ENCODE data around the gene CALB2. TPM values are rescaled to one million over a fixed set of nuclear protein-coding genes. Genes with fewer than 3 reads are reported as not detected.

Gene CALB2
- polyA plus RNA-seq, 1 experiment, result 2.9 TPM

DNA sequence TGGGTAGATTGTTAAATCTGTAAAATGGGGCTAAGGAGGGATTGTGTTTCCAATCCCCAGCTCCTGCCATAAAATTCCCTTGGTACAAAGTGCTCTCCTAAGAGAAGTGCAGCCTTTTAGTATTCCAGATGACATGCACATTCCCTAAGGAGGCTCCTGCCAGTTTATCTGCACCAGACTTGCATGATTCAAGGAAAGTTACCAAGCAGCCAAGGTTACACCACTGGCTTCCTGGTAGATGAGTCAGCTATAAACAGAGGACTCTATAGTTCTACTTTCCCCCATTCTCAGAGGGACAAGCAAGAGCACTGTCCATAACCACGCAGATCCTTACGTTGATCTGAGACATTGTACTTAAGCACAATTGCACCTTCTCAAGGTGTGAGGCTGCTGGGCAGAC, 1.9 kb downstream of the CALB2 start:
- Histone ChIP-seq H3K4me3 (ENCODE audit: low read depth, low read length) (no peak overlapping the region), H3K9me3 (ENCODE audit: control insufficient read depth, insufficient read depth, low read length) (no peaks in the 10 kb centered on the region; the same call in 1 of the 2 replicates), H3K27me3 (ENCODE audit: control insufficient read depth, insufficient read depth, low read length) (peaks cover 11% of the 10 kb centered on the region), H3K27ac (ENCODE audit: low read depth, low read length) (no peak overlapping the region)
- ChIA-PET CTCF (interaction anchor here (0.6 to 1.3 kb wide), 2 partner anchors 10 to 41 kb away, joined by 3 to 4 read pairs; no protein-coding TSS in a partner anchor), POLR2A (no interaction called here)
- no peak for TF ChIP-seq CTCF (IDR thresholded peaks at IDR 0.05; ENCODE audit: low read depth, low read length)
- peak; percentile 83 for DNase-seq (ENCODE audit: low read depth, low spot score)

DNA sequence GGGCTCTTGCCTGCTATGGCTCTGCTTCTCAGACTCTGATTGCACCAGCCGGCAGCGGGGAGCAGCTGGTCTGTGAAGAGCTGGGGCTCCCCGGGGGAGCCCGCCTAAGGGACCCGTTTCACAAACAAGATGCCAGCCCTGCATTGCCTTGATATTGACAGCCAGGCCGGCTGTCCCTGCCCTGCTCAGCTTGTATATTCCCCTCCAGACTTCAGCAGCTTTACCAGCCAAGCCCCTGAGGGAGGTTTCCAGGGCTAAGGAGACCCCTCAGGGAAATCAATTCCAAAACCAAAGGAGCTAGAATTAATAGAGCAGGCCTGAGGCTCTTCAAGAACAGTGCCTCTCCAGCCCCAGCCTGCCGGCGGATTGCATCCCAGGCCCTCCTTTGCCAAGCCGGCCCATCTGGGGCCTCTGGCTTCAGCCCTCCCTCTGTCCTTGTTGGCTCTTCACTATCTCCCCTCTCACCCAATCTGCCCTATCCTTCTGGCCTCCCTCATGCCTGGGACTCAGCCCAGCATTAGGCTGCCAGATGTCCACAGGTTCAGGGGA, 5.7 kb downstream of the CALB2 start:
- no peaks in the 10 kb centered on the region; the same call in 1 of the 2 replicates for H3K9me3 ChIP-seq (ENCODE audit: control insufficient read depth, insufficient read depth, low read length)
- no peak overlapping the region for H3K27ac ChIP-seq (ENCODE audit: low read depth, low read length)
- ChIA-PET POLR2A (no interaction called here), CTCF (no interaction called here)
- H3K27me3 ChIP-seq (ENCODE audit: control insufficient read depth, insufficient read depth, low read length), result peaks cover 5% of the 10 kb centered on the region
- TF ChIP-seq CTCF (IDR thresholded peaks at IDR 0.05; ENCODE audit: low read depth, low read length), result no peak
- DNase-seq (ENCODE audit: low read depth, low spot score), result no peak
- no peak overlapping the region for H3K4me3 ChIP-seq (ENCODE audit: low read depth, low read length)

GRCh38 chr16:71365021-71365420, 6.5 kb downstream of the CALB2 start:
- Histone ChIP-seq H3K27me3 (ENCODE audit: control insufficient read depth, insufficient read depth, low read length) (peaks cover 5% of the 10 kb centered on the region), H3K4me3 (ENCODE audit: low read depth, low read length) (no peak overlapping the region), H3K9me3 (ENCODE audit: control insufficient read depth, insufficient read depth, low read length) (no peaks in the 10 kb centered on the region; the same call in 1 of the 2 replicates), H3K27ac (ENCODE audit: low read depth, low read length) (no peak overlapping the region)
- no peak for TF ChIP-seq CTCF (IDR thresholded peaks at IDR 0.05; ENCODE audit: low read depth, low read length)
- POLR2A ChIA-PET, result no interaction called here
- CTCF ChIA-PET, result no interaction called here
- DNase-seq (ENCODE audit: low read depth, low spot score), result no peak

DNA sequence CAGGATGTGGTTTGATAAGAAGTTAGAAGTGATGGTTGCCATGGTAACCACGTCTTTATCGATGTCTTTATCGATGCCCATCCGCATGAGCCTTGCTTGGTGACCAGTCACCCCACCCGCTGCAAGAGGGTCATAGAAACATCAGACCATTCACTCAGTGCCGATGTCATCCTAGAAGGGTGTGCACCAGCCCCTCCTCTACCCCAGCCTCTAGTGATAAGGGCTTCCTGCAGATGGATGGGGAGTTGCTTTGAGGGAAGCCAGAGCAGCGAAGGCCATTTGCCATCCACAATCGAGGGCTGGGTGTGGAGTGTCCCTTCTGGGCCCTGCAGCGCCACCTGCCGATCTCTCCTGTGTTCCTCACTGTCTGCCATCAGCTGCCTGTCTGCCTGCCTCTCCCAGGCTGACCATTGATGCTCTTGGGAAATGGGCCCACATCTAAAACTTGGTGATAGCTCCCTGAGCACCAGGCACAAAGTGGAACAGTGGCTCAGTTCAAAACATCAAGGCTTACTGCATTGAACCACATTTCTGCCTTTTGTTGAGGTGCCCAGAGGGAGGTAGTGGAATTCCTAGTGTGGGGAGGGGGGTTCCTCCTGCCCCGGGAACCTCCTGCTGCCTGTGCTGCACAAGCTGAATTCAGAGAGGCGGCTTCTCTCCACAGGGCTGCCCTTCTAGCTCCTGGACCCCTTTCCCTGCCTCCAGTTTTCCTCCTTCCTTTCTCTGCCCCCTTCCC, 8.9 kb downstream of the CALB2 start:
- peak; percentile 53 for TF ChIP-seq CTCF (IDR thresholded peaks at IDR 0.05; ENCODE audit: low read depth, low read length)

DNA sequence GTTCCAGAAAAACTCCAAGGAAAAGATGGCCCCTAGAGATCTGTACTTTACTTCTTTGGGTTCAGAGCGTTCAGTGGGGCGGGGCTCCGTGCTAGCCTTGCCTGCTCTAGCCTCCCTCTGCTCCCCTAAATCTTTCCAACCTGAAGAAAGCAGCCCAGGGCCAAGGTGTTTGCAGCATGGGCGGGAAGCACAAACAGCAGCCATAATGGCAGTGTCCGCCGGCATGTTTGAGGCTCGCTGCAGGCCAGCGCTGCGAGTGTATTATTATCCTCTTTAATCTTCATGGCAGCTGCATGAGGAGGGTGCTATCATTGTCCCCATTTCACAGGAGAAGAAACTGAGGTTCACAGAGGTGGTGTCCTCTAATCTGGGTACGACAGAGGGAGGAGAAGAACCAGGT, 10.4 kb downstream of the CALB2 start:
- CTCF ChIA-PET, result no interaction called here
- POLR2A ChIA-PET, result no interaction called here

More for the DNA sequence above, 8.9 kb downstream of the CALB2 start:
- POLR2A ChIA-PET, result no interaction called here
- H3K9me3 ChIP-seq (ENCODE audit: control insufficient read depth, insufficient read depth, low read length), result no peaks in the 10 kb centered on the region; the same call in 1 of the 2 replicates
- H3K4me3 ChIP-seq (ENCODE audit: low read depth, low read length), result no peak overlapping the region
- CTCF ChIA-PET, result interaction anchor here (0.6 to 1.3 kb wide), 3 partner anchors 9 to 127 kb away, joined by 3 to 5 read pairs (median 3); partner anchors contain the start of gene CALB2
- H3K27me3 ChIP-seq (ENCODE audit: control insufficient read depth, insufficient read depth, low read length), result peaks cover 5% of the 10 kb centered on the region
- no peak for DNase-seq (ENCODE audit: low read depth, low spot score)
- H3K27ac ChIP-seq (ENCODE audit: low read depth, low read length), result no peak overlapping the region

More for the DNA sequence above, 10.4 kb downstream of the CALB2 start:
- no peak overlapping the region for H3K4me3 ChIP-seq (ENCODE audit: low read depth, low read length)
- no peak overlapping the region for H3K27ac ChIP-seq (ENCODE audit: low read depth, low read length)
- no peak for DNase-seq (ENCODE audit: low read depth, low spot score)
- no peak for TF ChIP-seq CTCF (IDR thresholded peaks at IDR 0.05; ENCODE audit: low read depth, low read length)
- peaks cover 4% of the 10 kb centered on the region for H3K27me3 ChIP-seq (ENCODE audit: control insufficient read depth, insufficient read depth, low read length)
- H3K9me3 ChIP-seq (ENCODE audit: control insufficient read depth, insufficient read depth, low read length), result no peaks in the 10 kb centered on the region; the same call in 1 of the 2 replicates
